Lower leg skin (tissue), 4 donors: Measurements from ENCODE around the gene DDX27. TPM values are rescaled to one million over a fixed set of nuclear protein-coding genes. Genes with fewer than 3 reads are reported as not detected.

ENCODE experiments used
- DNase-seq, 2 donors: peaks; one replicate each; pipeline ENCODE4 v3.0.0-alpha.2; 2019; ENCODE audit warnings: low spot score in 2 of 2
- H3K4me3 ChIP-seq: fragments of 200-600 bp; sonication (generic); 2 replicates; pipeline ENCODE4 v1.5.1; 2017; ENCODE audit warnings: mild to moderate bottlenecking, low read depth; ENCODE audit not compliant: poor library complexity, severe bottlenecking
- CTCF ChIP-seq, 3 donors: fragments of 450-650 bp; IDR thresholded peaks; one replicate each; pipeline ENCODE4 v1.5.1; 2016; ENCODE audit warnings: antibody characterized with exemption in 3 of 3, mild to moderate bottlenecking in 3 of 3, moderate library complexity in 2 of 3
- POLR2A ChIP-seq, 2 donors: fragments of 450-650 bp; IDR thresholded peaks; one replicate each; pipeline ENCODE4 v1.6.1; 2016 to 2017; ENCODE audit warnings: antibody characterized with exemption in 2 of 2, mild to moderate bottlenecking in 1 of 2, moderate library complexity in 1 of 2
- WGBS, 2 donors: methylation state at CpG; one replicate each; pipeline ENCODE4 v1.1.5; 2018; 5-methylcytosine and 5-hydroxymethylcytosine counted together
- intact Hi-C: fragments of 100-400 bp; cut with DNase I; formaldehyde crosslinking; loops from one replicate; pipeline ENCODE4 v1.15.0; 2023; ENCODE audit warnings: low total_unique reads
- total RNA-seq, 4 donors: library from RNA; depleted of rRNA; stranded (reverse); fragments of >200 nt; gene quantifications; one replicate each; pipeline ENCODE4 v1.1.0, GENCODE V29; 2016

Gene DDX27
- total RNA-seq, 4 donors from 2014 or later: 33.9 to 38.0 (median 36.7) TPM

- TF ChIP-seq POLR2A (IDR thresholded peaks at IDR 0.05) (no peak), CTCF (IDR thresholded peaks at IDR 0.05) (no peak)
- H3K4me3 ChIP-seq: no peak overlapping the region
- no peak for DNase-seq
- 94 to 100% methylated on average over 1 of the region's 1 CpG for WGBS, 2 donors
- intact Hi-C loops: no loop called here
Observed at GRCh38 chr20:49268600-49269365, 49.6 kb downstream of the DDX27 start.

GRCh38 chr20:49270177-49270576 is 51.0 kb downstream of the DDX27 start:
- no peak for DNase-seq
- intact Hi-C loops: no loop called here
- H3K4me3 ChIP-seq: no peak overlapping the region
- 54 to 68% methylated on average over 7 of the region's 7 CpGs for WGBS, 2 donors
- TF ChIP-seq POLR2A (IDR thresholded peaks at IDR 0.05) (no peak), CTCF (IDR thresholded peaks at IDR 0.05) (no peak)

- DNase-seq: no peak
- intact Hi-C loops: no loop called here
- no peak for TF ChIP-seq CTCF (IDR thresholded peaks at IDR 0.05)
- TF ChIP-seq POLR2A (IDR thresholded peaks at IDR 0.05): no peak
- WGBS, 2 donors: 90 to 96% methylated on average over 5 of the region's 5 CpGs
- no peak overlapping the region for H3K4me3 ChIP-seq
Observed at GRCh38 chr20:49270736-49271135, 51.5 kb downstream of the DDX27 start.

- no peak for TF ChIP-seq POLR2A (IDR thresholded peaks at IDR 0.05)
- TF ChIP-seq CTCF (IDR thresholded peaks at IDR 0.05): no peak
- no peak for DNase-seq
- intact Hi-C loops: no loop called here
- WGBS, 2 donors: 78 to 80% methylated on average over 1 of the region's 1 CpG
- no peak overlapping the region for H3K4me3 ChIP-seq
Observed at GRCh38 chr20:49272654-49273053, 53.4 kb downstream of the DDX27 start.

GRCh38 chr20:49273696-49274277 is 54.6 kb downstream of the DDX27 start:
- 84 to 91% methylated on average over 8 of the region's 8 CpGs for WGBS, 2 donors
- intact Hi-C loops: no loop called here
- TF ChIP-seq CTCF (IDR thresholded peaks at IDR 0.05) (no peak), POLR2A (IDR thresholded peaks at IDR 0.05) (no peak)
- DNase-seq: no peak
- no peak overlapping the region for H3K4me3 ChIP-seq
